GM10248 (cell line): Measurements from ENCODE around the gene CGN.

Experiments used
- CTCF ChIA-PET: fragments of 300-600 bp; sonication (Branson Sonifier 250); formaldehyde crosslinking; extraction: SDS; loops from one replicate; lab custom pipeline; 2021; ENCODE audit warnings: antibody characterized with exemption; lab: Yijun Ruan, JAX
- POLR2A ChIA-PET: fragments of 350-650 bp; sonication (Branson Sonifier 250); formaldehyde crosslinking; extraction: SDS; loops from one replicate; lab custom pipeline; 2020; ENCODE audit warnings: antibody characterized with exemption; lab: Yijun Ruan, JAX
- DNase-seq: peaks from one replicate; pipeline ENCODE4 v3.0.0; 2012; ENCODE audit errors: extremely low spot score
- TF ChIP-seq, protein P1 (sequence below): IDR thresholded peaks from 2 replicates; pipeline ENCODE4 v1.5.1; 2012; ENCODE audit warnings: mild to moderate bottlenecking, low read depth; ENCODE audit errors: extremely low read depth, missing control alignments, control extremely low read depth

CGN gene

DNA sequence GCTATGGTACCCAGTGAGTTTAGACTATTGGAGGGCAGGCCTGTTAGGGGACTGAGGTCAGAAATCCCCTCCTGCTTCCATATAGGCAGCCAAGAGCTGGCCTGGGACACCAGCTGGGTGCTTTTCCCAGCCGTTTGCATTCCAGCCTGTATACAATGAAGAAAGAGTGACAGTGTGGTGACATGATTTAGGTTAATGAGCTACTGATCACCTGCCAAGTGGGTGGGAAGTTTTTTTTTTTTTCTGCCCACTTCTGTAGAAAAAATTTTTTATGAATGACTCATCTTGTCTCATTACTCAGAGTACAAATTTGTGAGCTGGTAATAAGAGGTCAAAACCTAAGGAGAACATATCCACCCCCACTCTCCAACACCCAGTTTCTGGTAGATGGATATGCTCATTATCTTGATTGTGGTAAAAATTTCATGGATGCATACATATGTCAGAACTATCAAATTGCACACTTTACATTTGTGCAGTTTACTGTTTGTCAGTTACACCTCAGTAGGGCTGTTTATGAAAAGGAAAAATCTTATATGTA is 16.4 kb upstream of the CGN start:
- peak; percentile 41 for DNase-seq
- TF ChIP-seq, protein P1, sequence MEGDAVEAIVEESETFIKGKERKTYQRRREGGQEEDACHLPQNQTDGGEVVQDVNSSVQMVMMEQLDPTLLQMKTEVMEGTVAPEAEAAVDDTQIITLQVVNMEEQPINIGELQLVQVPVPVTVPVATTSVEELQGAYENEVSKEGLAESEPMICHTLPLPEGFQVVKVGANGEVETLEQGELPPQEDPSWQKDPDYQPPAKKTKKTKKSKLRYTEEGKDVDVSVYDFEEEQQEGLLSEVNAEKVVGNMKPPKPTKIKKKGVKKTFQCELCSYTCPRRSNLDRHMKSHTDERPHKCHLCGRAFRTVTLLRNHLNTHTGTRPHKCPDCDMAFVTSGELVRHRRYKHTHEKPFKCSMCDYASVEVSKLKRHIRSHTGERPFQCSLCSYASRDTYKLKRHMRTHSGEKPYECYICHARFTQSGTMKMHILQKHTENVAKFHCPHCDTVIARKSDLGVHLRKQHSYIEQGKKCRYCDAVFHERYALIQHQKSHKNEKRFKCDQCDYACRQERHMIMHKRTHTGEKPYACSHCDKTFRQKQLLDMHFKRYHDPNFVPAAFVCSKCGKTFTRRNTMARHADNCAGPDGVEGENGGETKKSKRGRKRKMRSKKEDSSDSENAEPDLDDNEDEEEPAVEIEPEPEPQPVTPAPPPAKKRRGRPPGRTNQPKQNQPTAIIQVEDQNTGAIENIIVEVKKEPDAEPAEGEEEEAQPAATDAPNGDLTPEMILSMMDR: no peak
- ChIA-PET CTCF (interaction anchor here (0.7 to 3.1 kb wide), 6 partner anchors 10 to 99 kb away, joined by 3 to 12 read pairs (median 4); partner anchors contain the start of gene CGN), POLR2A (interaction anchor here (0.8 kb wide), 1 partner anchor 19 kb away, joined by 3 read pairs; no protein-coding TSS in a partner anchor)

DNA sequence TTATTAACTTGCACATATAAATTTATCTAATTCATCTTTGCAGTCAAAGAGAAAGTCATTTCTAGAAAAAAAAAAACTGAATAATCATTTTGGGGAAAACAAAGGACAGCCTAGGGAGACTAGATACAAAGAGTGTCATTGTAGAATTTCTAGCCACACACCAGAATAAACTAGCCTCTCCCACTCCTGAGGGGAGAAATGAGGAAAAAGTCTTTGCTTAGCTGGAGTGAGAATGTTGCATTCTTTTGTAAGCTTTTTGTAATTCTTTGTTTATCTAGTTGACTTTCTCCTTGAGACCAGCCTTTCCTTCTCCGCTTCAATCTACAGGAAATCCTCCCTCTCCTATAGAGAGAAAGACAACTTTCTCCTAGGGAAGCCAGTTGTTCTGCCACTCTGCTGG is 15.9 kb upstream of the CGN start:
- TF ChIP-seq, protein P1: no peak
- DNase-seq: no peak
- ChIA-PET CTCF (interaction anchor here (0.7 to 3.1 kb wide), 4 partner anchors 11 to 99 kb away, joined by 3 to 12 read pairs (median 7); no protein-coding TSS in a partner anchor), POLR2A (interaction anchor here (0.8 kb wide), 1 partner anchor 20 kb away, joined by 3 read pairs; no protein-coding TSS in a partner anchor)

DNA sequence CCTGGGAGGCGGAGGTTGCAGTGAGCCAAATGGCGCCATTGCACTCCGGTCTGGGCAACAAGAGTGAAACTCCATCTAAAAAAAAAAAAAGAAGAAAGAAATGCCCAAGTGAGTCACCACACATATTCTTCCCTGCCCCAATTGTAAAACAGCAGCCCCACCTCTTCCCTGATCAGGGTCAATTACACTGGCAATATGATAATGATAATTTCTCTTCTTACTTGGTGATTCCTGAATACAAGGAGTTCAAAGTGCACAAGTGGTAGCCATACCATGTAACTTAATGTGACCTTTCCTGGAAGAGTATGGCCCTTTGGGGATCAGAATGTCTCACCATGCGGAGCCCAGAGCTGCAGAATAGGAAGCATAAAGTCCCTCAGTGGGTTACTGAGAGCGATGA is 11.8 kb upstream of the CGN start:
- ChIA-PET CTCF (interaction anchor here (1.3 to 1.4 kb wide), 2 partner anchors 34 to 55 kb away, joined by 4 read pairs; no protein-coding TSS in a partner anchor), POLR2A (no interaction called here)
- DNase-seq: no peak
- TF ChIP-seq, protein P1: no peak

DNA sequence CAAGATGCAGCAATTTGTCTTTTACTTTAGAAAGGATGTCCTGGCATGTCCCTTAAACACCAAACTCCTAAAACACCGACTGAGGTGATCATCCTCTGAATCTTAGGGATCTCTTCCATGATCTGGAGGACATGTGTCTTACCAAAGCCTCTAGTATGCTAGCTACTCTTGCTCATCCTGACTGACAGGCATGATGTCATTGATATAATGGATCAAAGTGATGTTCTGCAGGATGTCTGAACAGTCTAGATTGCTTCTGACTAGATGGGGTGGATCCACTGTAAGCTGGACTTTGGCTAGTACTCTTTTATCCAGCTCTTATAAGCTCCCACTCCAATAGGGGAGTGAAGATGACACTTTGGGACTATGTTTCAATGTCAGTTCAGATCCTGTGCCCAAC is 11.3 kb upstream of the CGN start:
- ChIA-PET CTCF (interaction anchor here (1.3 to 1.4 kb wide), 2 partner anchors 33 to 55 kb away, joined by 4 read pairs; no protein-coding TSS in a partner anchor), POLR2A (no interaction called here)
- TF ChIP-seq, protein P1: no peak
- no peak for DNase-seq

DNA sequence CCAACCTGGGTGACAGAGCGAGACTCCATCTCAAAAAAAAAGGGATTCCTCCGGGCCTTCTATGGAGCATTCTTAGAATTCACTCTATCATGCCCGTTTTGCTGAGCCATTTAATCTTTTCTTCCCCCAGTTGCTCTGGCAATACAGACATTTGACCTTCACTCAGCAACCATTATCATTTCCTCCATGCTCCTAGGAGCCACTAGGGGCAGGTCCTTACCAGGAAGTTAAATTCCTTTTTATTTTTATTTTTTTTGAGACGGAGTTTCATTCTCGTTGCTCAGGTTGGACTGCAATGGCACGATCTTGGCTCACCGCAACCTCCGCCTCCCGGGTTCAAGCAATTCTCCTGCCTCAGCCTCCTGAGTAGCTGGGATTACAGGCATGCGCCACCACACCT is 9.7 kb upstream of the CGN start:
- TF ChIP-seq, protein P1: no peak
- POLR2A ChIA-PET: no interaction called here
- CTCF ChIA-PET: interaction anchor here (0.8 kb wide), 1 partner anchor 35 kb away, joined by 3 read pairs; no protein-coding TSS in a partner anchor
- DNase-seq: no peak

DNA sequence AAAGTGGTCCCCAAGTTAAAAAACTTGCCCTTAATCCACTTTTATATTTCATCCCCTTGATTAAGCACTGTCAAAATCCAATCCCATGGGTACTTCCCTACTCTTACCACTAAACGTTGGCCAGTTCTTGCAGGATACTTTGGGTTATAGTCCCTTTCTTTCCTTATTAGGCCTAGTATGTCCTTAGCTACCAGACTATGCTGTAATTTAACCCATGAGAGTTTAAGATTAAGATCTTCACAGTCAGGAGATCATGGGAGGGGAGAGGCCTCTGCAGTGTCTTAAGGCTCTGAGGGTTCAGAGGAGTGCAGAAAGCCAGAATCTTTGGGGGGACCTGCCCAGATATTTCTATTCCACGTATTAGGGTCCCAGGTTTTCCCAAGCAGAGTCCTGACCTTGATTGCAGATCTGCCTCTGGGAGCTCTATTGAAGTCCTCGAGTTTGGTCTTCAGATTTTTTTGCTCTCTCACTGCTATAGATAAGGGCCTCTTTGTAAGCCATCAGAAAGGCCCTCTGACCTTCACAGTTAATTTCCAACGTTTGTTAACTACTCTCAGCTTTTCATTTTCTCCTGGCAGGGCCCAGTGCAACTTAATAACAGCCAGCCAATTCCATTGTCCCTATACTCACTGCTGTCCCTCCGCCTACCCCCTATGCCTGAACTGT is 9.0 kb upstream of the CGN start:
- POLR2A ChIA-PET: no interaction called here
- no peak for DNase-seq
- TF ChIP-seq, protein P1: no peak
- CTCF ChIA-PET: interaction anchor here (0.8 kb wide), 1 partner anchor 35 kb away, joined by 3 read pairs; no protein-coding TSS in a partner anchor
